Activated naive CD8-positive, alpha-beta T cell treated with anti-CD3 and anti-CD28 coated beads, Interleukin-2, amount 10 ng/mL, durations not matched to agents 7 days and 5 days (primary cell): ENCODE data around the gene OR6C6. TPM values are rescaled to one million over a fixed set of nuclear protein-coding genes. Genes with fewer than 3 reads are reported as not detected.

Source experiments
- total RNA-seq, 2 experiments: library from RNA; stranded (reverse); gene quantifications; one replicate each; pipeline ENCODE4 v1.2.3, GENCODE V29; 2021

The OR6C6 gene
- total RNA-seq, 2 experiments from 2014 or later = not detected

Other genes with a start within 250 kb of the OR6C6 start
- gene OR9K2, start 170.2 kb downstream of the OR6C6 start, total RNA-seq = not detected
- not detected for gene OR10A7, start 75.5 kb downstream of the OR6C6 start, total RNA-seq
- not detected for gene OR6C74, start 52.0 kb downstream of the OR6C6 start, total RNA-seq
- gene OR6C1, start 17.8 kb upstream of the OR6C6 start, total RNA-seq = not detected
- not detected for gene OR6C3, start 34.2 kb upstream of the OR6C6 start, total RNA-seq
- not detected for gene OR6C75, start 66.4 kb upstream of the OR6C6 start, total RNA-seq
- not detected for gene OR6C65, start 104.0 kb upstream of the OR6C6 start, total RNA-seq
- gene OR6C76, start 129.7 kb upstream of the OR6C6 start, total RNA-seq = not detected
- gene OR6C2, start 147.5 kb upstream of the OR6C6 start, total RNA-seq = not detected
- gene OR6C70, start 173.6 kb upstream of the OR6C6 start, total RNA-seq = not detected
- not detected for gene OR6C68, start 195.8 kb upstream of the OR6C6 start, total RNA-seq